Panc1 (cell line): ENCODE data around the gene ZNF414. TPM values are rescaled to one million over a fixed set of nuclear protein-coding genes. Genes with fewer than 3 reads are reported as not detected.

ENCODE experiments used
- ATAC-seq: fragments of 200-7000 bp; cut with Tn5 transposase; 2 replicates; pipeline ENCODE4 v1.9.1; 2020; ENCODE audit warnings: mild to moderate bottlenecking, moderate library complexity
- BruUV-seq: library from RNA; stranded (reverse); fragments of 400-500 nt; replicated peaks from 2 replicates; lab custom pipeline; 2021; lab: Mats Ljungman, UMichigan
- CTCF ChIA-PET: fragments of 300-600 bp; sonication (Branson Sonifier 250); formaldehyde crosslinking; loops from one replicate; lab custom pipeline; 2022; ENCODE audit warnings: antibody characterized with exemption; lab: Charles Lee
- POLR2A ChIA-PET: fragments of 300-600 bp; sonication (Branson Sonifier 250); formaldehyde crosslinking; loops from one replicate; lab custom pipeline; 2022; ENCODE audit warnings: antibody characterized with exemption; lab: Charles Lee
- DNase-seq: peaks from one replicate; pipeline ENCODE4 v3.0.0-alpha.2; 2010; ENCODE audit warnings: low read depth, low spot score
- H3K27ac ChIP-seq: 2 replicates; pipeline ENCODE4 v1.5.1; 2011; ENCODE audit warnings: mild to moderate bottlenecking, low read length, inconsistent platforms
- H3K27me3 ChIP-seq: fragments of 200-500 bp; sonication (Bioruptor generic); 2 replicates; pipeline ENCODE4 v1.6.0; 2014; ENCODE audit warnings: low read length, inconsistent platforms; ENCODE audit not compliant: control insufficient read depth, insufficient read depth
- H3K36me3 ChIP-seq: fragments of 200-500 bp; sonication (Bioruptor generic); 2 replicates; pipeline ENCODE4 v1.5.1; 2014; ENCODE audit warnings: inconsistent platforms, mild to moderate bottlenecking, low read length, moderate library complexity; ENCODE audit not compliant: control insufficient read depth, insufficient read depth
- H3K4me1 ChIP-seq: 2 replicates; pipeline ENCODE4 v1.5.1; 2011; ENCODE audit warnings: inconsistent platforms, mild to moderate bottlenecking, low read length, moderate library complexity; ENCODE audit not compliant: control insufficient read depth, insufficient read depth
- H3K4me3 ChIP-seq, 2 experiments: 2 replicates each; pipeline ENCODE4 v1.5.1; 2011 to 2012; ENCODE audit warnings: low read depth in 2 of 2, low read length in 2 of 2, mild to moderate bottlenecking in 2 of 2, inconsistent platforms in 1 of 2, moderate library complexity in 1 of 2
- H3K9me3 ChIP-seq: fragments of 200-500 bp; sonication (Bioruptor generic); 2 replicates; pipeline ENCODE4 v1.5.1; 2014; ENCODE audit warnings: low read depth, mild to moderate bottlenecking, inconsistent platforms, low read length, moderate library complexity; ENCODE audit not compliant: control insufficient read depth, insufficient read depth
- CTCF ChIP-seq: fragments of 450-650 bp; IDR thresholded peaks from 2 replicates; pipeline ENCODE4 v1.5.1; 2017; ENCODE audit warnings: mild to moderate bottlenecking
- POLR2AphosphoS5 ChIP-seq: IDR thresholded peaks from 2 replicates; pipeline ENCODE4 v1.6.1; 2012; ENCODE audit warnings: mild to moderate bottlenecking, low read depth, low read length, moderate library complexity
- REST ChIP-seq, 2 experiments: IDR thresholded peaks; 2 replicates each; pipeline ENCODE4 v1.6.1; 2011 to 2012; ENCODE audit warnings: low read depth in 2 of 2, control low read depth in 1 of 2, low read length in 1 of 2, mild to moderate bottlenecking in 1 of 2, moderate library complexity in 1 of 2; ENCODE audit not compliant: insufficient read depth in 1 of 2
- SIN3A ChIP-seq: IDR thresholded peaks from 2 replicates; pipeline ENCODE4 v1.6.1; 2012; ENCODE audit warnings: low read depth, mild to moderate bottlenecking, low read length, moderate library complexity, borderline replicate concordance; ENCODE audit not compliant: insufficient read depth
- TCF7L2 ChIP-seq: IDR thresholded peaks from 2 replicates; pipeline ENCODE4 v1.6.1; 2011; ENCODE audit warnings: mild to moderate bottlenecking, low read depth, low read length, inconsistent platforms
- in situ Hi-C: cut with HindIII; loops from 2 replicates; pipeline ENCODE4 v1.10.0; 2016; ENCODE audit warnings: low sequenced_read_pairs, low pct_unique_long_range_greater_than_20kb
- intact Hi-C: fragments of 100-400 bp; cut with micrococcal nuclease; formaldehyde crosslinking; loops from one replicate; pipeline ENCODE4 v1.10.0; 2022; ENCODE audit not compliant: unreplicated experiment
- total RNA-seq: library from RNA; stranded (reverse); gene quantifications from one replicate; pipeline ENCODE4 v1.2.1, GENCODE V29; 2021; ENCODE audit not compliant: unreplicated experiment

Gene ZNF414
- total RNA-seq, 1 experiment from 2014 or later, result 37.1 TPM

GRCh38 chr19:8487137-8487851 lies 26.7 kb downstream of the ZNF414 start:
- H3K9me3 ChIP-seq, result no peaks in the 10 kb centered on the region
- BruUV-seq, result no TSS peak
- CTCF ChIA-PET, result no interaction called here
- H3K36me3 ChIP-seq, result peaks cover 8% of the 10 kb centered on the region
- no peak overlapping the region for H3K27ac ChIP-seq
- no peak for DNase-seq
- in situ Hi-C loops, result no loop called here
- POLR2A ChIA-PET, result no interaction called here
- no peak overlapping the region for H3K4me3 ChIP-seq
- intact Hi-C loops, result no loop called here
- H3K27me3 ChIP-seq, result no peaks in the 10 kb centered on the region
- no peak for ATAC-seq
- no peaks in the 10 kb centered on the region for H3K4me1 ChIP-seq
- TF ChIP-seq CTCF (no peak), SIN3A (no peak), POLR2AphosphoS5 (no peak), REST (IDR thresholded peaks at IDR 0.05; ENCODE audit: insufficient read depth in 1 of 2, low read depth in 2 of 2, low read length in 1 of 2) (no peak), TCF7L2 (no peak)

GRCh38 chr19:8486661-8487136 lies 27.3 kb downstream of the ZNF414 start:
- BruUV-seq, result no TSS peak

More at GRCh38 chr19:8486661-8487136, 27.3 kb downstream of the ZNF414 start:
- ATAC-seq, result no peak
- Histone ChIP-seq H3K36me3 (peaks cover 8% of the 10 kb centered on the region), H3K9me3 (no peaks in the 10 kb centered on the region), H3K4me3 (no peak overlapping the region), H3K27me3 (no peaks in the 10 kb centered on the region), H3K4me1 (no peaks in the 10 kb centered on the region), H3K27ac (no peak overlapping the region)
- in situ Hi-C loops (no loop called here), intact Hi-C loops (no loop called here)
- ChIA-PET CTCF (no interaction called here), POLR2A (no interaction called here)
- TF ChIP-seq TCF7L2 (no peak), CTCF (no peak), SIN3A (no peak), POLR2AphosphoS5 (no peak), REST (IDR thresholded peaks at IDR 0.05; ENCODE audit: insufficient read depth in 1 of 2, low read depth in 2 of 2, low read length in 1 of 2) (no peak)
- DNase-seq, result no peak
